ENCODE data around the gene GRHL1.
"Not testable (repeated sequence)": the region's sequence is repeated elsewhere in the genome, so short reads cannot be mapped to it uniquely, and the experiment has no call there.

The GRHL1 gene

GRCh38 chr2:9912468-9912867 is 39.0 kb upstream of the GRHL1 start:
- TF ChIP-seq, protein P1, sequence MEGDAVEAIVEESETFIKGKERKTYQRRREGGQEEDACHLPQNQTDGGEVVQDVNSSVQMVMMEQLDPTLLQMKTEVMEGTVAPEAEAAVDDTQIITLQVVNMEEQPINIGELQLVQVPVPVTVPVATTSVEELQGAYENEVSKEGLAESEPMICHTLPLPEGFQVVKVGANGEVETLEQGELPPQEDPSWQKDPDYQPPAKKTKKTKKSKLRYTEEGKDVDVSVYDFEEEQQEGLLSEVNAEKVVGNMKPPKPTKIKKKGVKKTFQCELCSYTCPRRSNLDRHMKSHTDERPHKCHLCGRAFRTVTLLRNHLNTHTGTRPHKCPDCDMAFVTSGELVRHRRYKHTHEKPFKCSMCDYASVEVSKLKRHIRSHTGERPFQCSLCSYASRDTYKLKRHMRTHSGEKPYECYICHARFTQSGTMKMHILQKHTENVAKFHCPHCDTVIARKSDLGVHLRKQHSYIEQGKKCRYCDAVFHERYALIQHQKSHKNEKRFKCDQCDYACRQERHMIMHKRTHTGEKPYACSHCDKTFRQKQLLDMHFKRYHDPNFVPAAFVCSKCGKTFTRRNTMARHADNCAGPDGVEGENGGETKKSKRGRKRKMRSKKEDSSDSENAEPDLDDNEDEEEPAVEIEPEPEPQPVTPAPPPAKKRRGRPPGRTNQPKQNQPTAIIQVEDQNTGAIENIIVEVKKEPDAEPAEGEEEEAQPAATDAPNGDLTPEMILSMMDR (IDR thresholded peaks at IDR 0.05; ENCODE audit: low read depth, low read length, missing control alignments) = no peak
- no peak overlapping the region for H3K27ac ChIP-seq
- no peaks in the 10 kb centered on the region for H3K27me3 ChIP-seq (replicated peaks)
- in situ Hi-C loops (cut with HindIII; ENCODE audit: low pct_ligation_motif_present, low sequenced_read_pairs) = no loop called here
- DNase-seq = no peak
- no peak overlapping the region for H3K4me3 ChIP-seq (ENCODE audit: low read depth, low read length)
- H3K36me3 ChIP-seq (replicated peaks) = no peaks in the 10 kb centered on the region

- DNase-seq = peak; percentile 74
- TF ChIP-seq, protein P1 (IDR thresholded peaks at IDR 0.05; ENCODE audit: low read depth, low read length, missing control alignments) = peak; percentile 66
Measured at GRCh38 chr2:9914384-9915065, 37.0 kb upstream of the GRHL1 start.

DNA sequence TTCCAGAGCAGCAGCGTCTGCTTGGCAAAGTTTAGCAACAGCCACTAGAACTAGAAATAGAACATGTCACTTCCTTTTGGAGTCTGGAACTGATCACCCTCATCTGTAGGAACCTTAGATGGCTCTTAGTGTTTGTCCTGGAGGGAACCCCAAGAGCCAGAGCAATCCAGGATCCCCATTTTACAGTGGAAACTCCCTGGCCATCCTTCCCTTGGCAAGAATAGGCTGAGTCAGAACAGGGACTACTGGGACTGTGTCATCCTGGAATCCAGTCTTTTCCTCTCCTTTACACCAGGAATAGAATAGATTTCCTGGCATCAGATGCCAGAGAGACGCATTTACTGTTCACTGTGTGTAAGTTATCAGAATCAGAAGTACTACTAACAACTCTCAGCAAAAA is 33.2 kb upstream of the GRHL1 start:
- in situ Hi-C loops (cut with HindIII; ENCODE audit: low pct_ligation_motif_present, low sequenced_read_pairs) = no loop called here
- no peak for DNase-seq
- Histone ChIP-seq H3K27ac (no peak overlapping the region), H3K27me3 (replicated peaks) (no peaks in the 10 kb centered on the region), H3K4me3 (ENCODE audit: low read depth, low read length) (no peak overlapping the region), H3K36me3 (replicated peaks) (no peaks in the 10 kb centered on the region)
- TF ChIP-seq, protein P1 (IDR thresholded peaks at IDR 0.05; ENCODE audit: low read depth, low read length, missing control alignments) = no peak

More at GRCh38 chr2:9914384-9915065, 37.0 kb upstream of the GRHL1 start:
- H3K36me3 ChIP-seq (replicated peaks) = no peaks in the 10 kb centered on the region
- H3K27me3 ChIP-seq (replicated peaks) = no peaks in the 10 kb centered on the region
- H3K27ac ChIP-seq = no peak overlapping the region
- in situ Hi-C loops (cut with HindIII; ENCODE audit: low pct_ligation_motif_present, low sequenced_read_pairs) = no loop called here
- H3K4me3 ChIP-seq (ENCODE audit: low read depth, low read length) = no peak overlapping the region

DNA sequence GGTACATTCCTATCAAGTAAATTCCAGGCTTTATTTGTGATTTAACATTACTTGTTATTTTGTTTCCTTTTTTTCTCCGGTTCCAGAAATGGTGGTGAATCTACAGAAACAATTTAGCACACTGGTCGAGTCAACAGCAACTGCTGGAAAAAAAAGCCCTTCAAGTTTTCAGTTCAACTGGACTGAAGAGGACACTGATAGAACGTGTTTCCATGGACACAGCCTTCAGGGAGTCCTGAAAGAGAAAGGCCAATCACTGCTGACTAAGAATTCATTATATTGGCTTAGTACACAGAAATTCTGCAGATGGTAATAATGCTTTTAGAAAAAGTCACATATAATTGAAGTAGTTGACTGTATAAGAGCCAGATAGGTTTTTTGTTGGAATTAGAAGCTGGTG is 32.0 kb upstream of the GRHL1 start:
- no peak overlapping the region for H3K27ac ChIP-seq
- TF ChIP-seq, protein P1 (IDR thresholded peaks at IDR 0.05; ENCODE audit: low read depth, low read length, missing control alignments) = no peak
- H3K36me3 ChIP-seq (replicated peaks) = no peaks in the 10 kb centered on the region
- no peaks in the 10 kb centered on the region for H3K27me3 ChIP-seq (replicated peaks)
- H3K4me3 ChIP-seq (ENCODE audit: low read depth, low read length) = no peak overlapping the region
- no peak for DNase-seq
- in situ Hi-C loops (cut with HindIII; ENCODE audit: low pct_ligation_motif_present, low sequenced_read_pairs) = no loop called here

- H3K36me3 ChIP-seq (replicated peaks); DNase-seq; H3K27me3 ChIP-seq (replicated peaks); in situ Hi-C loops (cut with HindIII; ENCODE audit: low pct_ligation_motif_present, low sequenced_read_pairs); H3K27ac ChIP-seq; H3K4me3 ChIP-seq (ENCODE audit: low read depth, low read length): not testable (repeated sequence)
Measured at GRCh38 chr2:9927020-9927419, 24.5 kb upstream of the GRHL1 start.

DNA sequence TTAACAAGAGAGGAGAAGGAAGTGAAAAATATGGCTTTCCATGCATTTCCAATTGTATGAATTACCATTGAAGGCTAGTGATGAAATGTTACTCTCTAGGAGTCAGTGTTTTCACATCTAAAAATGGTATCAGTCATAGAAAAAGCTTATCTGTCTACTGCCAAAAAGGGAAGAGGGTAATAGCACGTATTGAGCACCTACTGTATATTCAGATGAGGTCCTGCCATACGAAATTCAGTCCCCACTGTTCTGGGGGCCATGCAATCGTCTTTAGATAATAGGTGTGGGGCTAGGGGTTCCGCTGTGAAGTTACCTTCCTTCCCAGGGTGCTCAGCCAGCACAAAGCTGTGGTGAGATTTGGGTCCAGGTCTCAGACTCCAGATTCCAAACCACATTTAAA is 14.2 kb upstream of the GRHL1 start:
- TF ChIP-seq, protein P1 (IDR thresholded peaks at IDR 0.05; ENCODE audit: low read depth, low read length, missing control alignments) = no peak

More for the DNA sequence above, 14.2 kb upstream of the GRHL1 start:
- Histone ChIP-seq H3K27me3 (replicated peaks) (no peaks in the 10 kb centered on the region), H3K36me3 (replicated peaks) (peaks cover 4% of the 10 kb centered on the region), H3K4me3 (ENCODE audit: low read depth, low read length) (no peak overlapping the region), H3K27ac (no peak overlapping the region)
- no peak for DNase-seq
- in situ Hi-C loops (cut with HindIII; ENCODE audit: low pct_ligation_motif_present, low sequenced_read_pairs) = no loop called here

Measured in brain microvascular endothelial cell (primary cell).